Measurements from ENCODE around the gene ANO6.

DNA sequence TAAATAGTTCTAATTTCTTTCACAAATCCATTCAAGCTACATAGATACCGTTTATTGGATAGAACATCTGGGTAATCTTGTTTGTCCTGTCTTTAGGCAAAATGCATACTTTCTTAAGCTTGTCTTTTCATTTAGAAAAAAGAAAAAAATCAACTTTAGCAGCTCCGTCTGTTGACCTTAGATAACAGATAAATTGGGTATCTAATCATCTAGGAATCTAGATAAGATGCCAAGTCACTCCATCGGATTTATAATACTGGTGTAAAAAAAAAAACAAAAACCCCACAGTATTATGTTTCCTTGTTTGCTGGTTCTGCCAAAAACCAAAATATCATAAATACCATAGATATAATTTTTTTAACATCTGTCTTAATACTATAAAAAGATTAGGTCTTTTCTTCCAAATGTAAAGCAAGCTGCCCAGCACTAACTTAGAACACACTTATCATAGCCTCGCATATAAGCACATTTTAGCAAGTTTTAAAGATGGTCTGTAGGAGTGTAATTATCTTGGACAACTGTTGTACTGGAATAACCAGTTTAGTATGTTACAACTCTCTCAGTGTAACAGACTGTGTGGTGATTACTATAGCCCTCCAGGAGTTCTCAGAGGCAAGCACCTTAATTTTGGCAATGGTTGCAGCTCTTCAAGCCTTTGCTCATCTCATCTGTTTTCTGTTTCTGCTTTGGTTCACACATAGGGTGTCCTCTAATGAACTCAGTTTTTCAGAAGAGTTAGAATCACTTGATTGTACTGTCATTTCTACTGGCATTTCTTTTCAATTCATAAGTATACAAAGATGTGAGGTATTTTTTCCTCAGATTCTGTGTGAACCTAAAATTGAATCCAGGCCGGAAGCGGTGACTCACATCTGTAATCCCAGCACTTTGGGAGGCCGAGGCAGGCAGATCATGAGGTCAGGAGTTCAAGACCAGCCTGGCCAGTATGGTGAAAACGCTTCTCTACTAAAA, 83.1 kb downstream of the ANO6 start:
- TF ChIP-seq EZH2 (IDR thresholded peaks at IDR 0.05; ENCODE audit: borderline replicate concordance, low read depth, low read length, poor library complexity, severe bottlenecking): no peak
- TF ChIP-seq, protein P1, sequence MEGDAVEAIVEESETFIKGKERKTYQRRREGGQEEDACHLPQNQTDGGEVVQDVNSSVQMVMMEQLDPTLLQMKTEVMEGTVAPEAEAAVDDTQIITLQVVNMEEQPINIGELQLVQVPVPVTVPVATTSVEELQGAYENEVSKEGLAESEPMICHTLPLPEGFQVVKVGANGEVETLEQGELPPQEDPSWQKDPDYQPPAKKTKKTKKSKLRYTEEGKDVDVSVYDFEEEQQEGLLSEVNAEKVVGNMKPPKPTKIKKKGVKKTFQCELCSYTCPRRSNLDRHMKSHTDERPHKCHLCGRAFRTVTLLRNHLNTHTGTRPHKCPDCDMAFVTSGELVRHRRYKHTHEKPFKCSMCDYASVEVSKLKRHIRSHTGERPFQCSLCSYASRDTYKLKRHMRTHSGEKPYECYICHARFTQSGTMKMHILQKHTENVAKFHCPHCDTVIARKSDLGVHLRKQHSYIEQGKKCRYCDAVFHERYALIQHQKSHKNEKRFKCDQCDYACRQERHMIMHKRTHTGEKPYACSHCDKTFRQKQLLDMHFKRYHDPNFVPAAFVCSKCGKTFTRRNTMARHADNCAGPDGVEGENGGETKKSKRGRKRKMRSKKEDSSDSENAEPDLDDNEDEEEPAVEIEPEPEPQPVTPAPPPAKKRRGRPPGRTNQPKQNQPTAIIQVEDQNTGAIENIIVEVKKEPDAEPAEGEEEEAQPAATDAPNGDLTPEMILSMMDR (conservative IDR thresholded peaks at IDR 0.05; ENCODE audit: low read depth, low read length): no peak
